Hematopoietic multipotent progenitor cell treated with erythropoietin and hydrocortisone succinate and interleukin-3 and kit ligand, for 15 days (in vitro differentiated cells): Measurements from ENCODE around the gene DGKG.

Experiments
- DNase-seq: peaks from one replicate; pipeline ENCODE4 v3.0.0-alpha.2; 2015; ENCODE audit warnings: low spot score

The DGKG gene

DNA sequence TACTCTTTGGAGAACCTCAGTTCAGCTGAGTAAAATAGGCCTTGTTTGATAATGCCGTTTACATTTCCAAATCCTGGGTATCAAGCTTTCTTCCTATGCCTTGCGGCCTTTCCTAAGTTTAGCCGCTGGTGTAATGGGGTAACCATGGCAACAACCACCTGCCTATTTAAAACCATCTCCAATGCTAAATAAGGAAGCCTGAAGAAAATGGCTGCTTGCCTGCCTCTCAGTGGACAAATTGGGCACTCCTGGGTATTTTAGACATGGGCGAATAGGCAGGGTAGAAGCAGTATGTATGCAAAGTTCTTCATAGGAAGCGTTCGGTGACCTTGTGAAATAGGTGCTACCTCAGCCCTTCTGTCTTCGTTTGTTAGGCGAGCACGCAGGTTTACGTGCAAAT, 122.7 kb downstream of the DGKG start:
- no peak for DNase-seq

DNA sequence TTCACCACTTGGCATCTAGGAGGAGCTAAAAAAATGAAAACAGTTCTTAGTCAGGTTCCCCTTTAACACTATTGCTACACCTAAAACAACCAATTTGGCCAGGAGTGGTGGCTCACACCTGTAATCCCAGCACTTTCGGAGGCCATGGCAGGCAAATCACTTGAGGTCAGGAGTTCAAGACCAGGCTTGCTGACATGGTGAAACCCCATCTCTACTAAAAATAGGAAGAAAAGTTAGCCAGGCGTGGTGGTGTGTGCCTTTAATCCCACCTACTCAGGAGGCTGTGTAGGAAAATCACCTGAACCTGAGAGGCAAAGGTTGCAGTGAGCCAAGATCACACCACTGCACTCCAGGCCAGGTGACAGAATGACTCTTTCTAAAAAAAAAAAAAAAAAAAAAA, 124.1 kb downstream of the DGKG start:
- no peak for DNase-seq

DNA sequence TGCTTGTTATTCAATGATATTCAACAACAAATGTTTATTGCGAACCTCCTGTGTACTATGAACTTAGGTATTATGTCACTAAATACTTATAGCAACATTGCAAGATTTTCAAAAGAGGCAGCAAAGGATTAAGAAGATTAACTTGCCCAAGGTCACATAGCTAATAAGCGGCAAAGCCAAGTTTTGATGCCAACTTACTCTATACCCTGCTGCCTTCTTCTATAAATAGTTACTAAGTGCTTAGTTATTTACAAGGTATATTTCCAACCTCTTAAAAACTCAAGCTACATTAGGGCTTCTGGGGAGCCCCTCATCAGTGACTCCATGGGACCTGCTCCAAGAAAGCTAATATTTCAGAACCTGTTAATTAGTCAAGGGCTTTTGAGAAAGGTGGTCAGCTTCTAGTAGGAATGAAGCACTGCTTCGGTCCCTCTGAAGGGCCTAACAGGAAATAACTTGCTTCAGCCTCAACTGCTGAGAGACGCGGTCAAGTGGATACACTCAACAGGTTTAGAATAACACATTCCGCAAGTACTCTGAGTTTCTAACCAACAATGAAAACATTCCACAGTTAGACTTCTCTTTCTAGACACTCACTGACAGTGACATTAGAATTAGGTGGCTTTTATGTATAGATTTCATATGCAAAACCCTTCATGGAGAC, 125.5 kb downstream of the DGKG start:
- DNase-seq, result no peak

GRCh38 chr3:186235554-186235953, 126.5 kb downstream of the DGKG start:
- DNase-seq, result no peak

- DNase-seq, result no peak
These were observed 127.9 kb downstream of the DGKG start for GRCh38 chr3:186234152-186234551.

DNA sequence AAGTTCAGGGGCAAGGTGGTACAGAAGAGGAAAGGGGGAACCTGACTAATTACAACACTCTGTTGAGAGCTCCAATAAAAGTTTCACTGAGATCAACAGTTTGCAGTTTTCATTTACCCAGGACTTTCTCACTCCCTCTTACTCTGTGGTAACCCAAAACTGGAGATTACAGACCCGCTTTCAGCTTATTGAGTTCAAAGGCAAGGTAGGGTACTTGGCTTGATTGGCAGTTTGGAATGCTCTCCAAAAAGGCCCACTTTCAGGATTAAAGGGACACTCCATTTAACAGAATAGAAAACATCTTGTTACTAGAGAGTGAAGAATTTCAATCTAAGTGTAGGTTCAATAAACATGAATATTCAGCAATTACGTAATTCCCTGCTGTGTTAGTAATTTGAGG, 135.6 kb downstream of the DGKG start:
- no peak for DNase-seq

- DNase-seq, result no peak
These were observed 136.4 kb downstream of the DGKG start for GRCh38 chr3:186225603-186226002.

DNA sequence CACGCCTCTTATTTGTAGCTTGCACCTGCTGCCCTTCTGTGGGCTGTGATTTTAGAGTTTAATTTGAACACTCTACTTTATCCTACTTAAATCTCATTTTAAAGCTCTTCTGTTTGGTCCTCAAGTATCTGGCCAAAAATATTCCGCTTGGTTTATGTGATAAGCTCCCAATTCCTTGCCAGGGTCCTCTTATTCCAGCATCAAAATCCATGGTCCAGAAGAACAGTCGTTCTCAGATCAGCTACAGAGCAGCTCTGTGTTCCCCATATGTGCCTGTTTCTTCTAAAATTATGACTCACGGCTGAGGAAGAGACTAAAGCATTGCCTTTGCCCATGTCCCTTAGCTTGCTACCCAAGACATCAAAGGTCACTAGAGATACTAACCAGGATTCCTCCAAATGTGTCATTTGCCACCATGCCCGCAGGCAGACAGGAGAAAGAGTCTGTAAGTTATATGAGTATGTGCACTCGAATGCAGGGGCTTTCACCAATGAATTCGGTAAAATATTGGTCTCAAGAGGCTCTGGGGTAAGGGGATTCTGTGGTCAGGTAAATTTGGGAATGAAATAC, 137.9 kb downstream of the DGKG start:
- DNase-seq, result no peak

- no peak for DNase-seq
These were observed 138.6 kb downstream of the DGKG start for GRCh38 chr3:186223476-186223875.

GRCh38 chr3:186221760-186222378, 140.2 kb downstream of the DGKG start:
- DNase-seq, result no peak

DNA sequence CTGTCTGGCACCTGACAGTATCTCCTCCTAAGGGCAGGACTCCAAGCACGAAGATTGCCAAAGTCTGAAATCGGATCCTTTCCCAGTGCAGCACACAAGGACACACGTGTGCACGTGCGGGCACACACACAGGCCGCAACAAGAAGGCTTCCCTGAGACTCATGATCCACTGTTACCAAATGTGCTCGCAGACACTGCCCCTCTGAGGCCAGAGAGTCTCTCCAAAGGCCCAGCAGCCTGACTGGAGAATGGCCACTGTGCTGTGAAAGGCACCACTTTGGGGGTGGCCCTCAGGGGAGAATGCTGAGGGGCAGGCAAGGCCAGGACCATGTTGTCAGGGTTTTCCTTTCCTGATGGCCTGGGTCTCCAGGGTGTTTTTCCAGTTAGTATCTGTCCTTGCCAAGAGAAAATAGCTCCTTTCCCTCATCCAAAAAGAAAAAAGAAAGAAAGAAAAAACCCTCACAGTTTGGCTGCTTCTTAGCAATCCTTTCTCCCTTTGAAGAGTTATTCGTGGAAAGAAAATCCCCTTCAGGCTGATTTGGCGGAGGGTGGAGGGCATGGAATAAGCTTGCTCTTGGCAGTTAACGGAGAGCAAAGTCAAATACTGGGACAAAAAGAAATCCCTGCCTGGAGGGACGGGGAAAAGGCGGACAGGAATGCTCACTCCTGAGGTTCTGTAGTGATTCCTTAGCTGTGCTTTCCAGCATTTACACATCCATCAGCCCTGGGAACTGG, 141.0 kb downstream of the DGKG start:
- DNase-seq, result no peak

- DNase-seq, result no peak
These were observed 141.7 kb downstream of the DGKG start for GRCh38 chr3:186220365-186220764.

GRCh38 chr3:186219211-186219638, 142.8 kb downstream of the DGKG start:
- DNase-seq, result no peak

GRCh38 chr3:186218421-186218820, 143.6 kb downstream of the DGKG start:
- DNase-seq, result no peak

GRCh38 chr3:186217820-186218164, 144.2 kb downstream of the DGKG start:
- DNase-seq, result no peak

DNA sequence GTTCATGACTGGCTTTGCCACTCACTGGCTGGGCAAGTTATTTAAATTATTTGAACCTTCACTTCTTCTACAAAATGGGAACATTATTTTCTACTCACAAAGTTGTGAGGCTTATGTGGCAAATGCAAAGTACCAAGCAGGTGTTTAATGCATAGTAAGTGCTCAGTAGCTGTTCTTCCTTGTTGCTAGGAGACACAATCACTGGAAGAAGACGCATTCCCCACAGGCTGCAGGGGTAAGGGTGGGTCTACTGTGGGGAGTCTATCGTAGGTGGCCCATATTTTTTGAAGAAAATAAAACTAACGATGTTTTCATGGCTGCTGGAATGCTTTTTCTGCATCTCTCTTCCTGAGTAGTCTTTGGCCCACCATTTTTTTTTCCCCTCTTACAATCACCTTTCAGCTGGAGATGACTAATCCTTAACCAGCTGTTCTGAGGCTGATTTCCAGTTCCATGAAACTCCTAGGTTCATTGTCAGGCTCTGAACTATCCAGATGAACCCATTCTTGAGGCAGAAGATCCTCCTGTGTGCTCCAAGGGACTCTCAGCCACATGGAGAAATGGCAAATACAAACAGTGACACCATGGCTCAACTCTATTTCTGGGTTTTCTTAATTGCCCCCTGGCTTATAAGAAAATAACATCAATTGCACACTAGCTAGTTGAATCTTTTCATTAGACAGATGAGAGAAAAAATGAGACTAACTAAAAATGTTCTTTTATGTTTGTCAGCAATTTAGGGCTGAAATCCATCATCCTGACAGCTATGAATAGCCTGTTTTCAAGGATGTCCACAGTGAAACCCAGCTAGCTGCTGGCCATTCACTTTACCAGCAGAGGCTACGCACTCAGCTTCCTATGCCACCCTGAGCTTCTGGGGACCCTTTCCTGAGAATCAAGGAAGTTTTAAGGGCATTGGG, 144.9 kb downstream of the DGKG start:
- no peak for DNase-seq

DNA sequence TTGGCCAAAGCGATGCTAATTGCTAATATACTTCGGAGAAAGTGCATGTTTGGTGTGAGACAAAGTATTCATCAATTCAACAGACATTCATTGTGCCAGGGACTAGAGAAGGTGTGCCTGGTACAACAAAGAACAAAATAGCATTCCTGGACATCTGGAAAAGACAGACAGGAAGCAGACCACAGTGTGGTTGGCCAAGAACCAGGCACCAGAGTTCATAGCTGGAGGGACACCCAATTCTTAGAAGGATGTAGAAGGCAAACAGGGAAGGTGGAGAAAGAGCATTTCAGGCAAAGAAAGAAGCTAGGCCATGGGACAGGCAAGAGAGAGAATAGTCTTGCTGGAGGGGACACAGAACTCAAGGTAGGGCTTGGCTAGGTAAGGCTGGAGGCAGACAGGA, 147.4 kb downstream of the DGKG start:
- no peak for DNase-seq

- no peak for DNase-seq
These were observed 148.1 kb downstream of the DGKG start for GRCh38 chr3:186213946-186214345.

GRCh38 chr3:186212611-186213010, 149.4 kb downstream of the DGKG start:
- no peak for DNase-seq

DNA sequence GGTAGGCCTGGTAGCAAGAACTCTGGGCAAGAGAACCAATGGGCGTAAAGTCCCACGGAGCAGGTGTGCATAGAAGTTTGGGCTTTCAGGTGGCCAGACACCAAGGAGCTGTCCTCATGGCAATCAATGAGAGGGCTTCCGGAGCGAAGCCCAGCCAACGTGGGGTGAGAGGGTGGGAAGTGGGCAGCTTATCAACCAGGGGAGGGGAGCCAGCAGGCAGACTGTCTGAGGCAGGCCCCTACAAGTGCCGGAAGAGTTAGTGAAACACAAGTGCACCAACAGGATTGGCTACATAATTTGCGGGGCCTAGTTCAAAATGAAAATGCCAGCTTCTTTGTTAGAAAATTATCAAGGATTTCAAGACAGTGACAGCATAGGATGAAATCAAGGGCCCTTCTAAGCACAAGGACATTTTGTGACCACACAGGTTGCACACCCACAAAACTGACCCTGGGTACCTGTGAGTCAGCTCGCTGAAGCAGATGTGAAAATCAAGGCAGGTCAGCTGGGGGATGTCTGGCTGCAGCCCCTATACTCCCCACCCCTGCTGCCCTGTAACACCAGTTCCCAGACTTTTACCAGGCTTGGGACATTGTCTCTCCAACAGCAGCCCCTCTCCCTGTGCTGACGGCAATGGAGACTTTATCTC, 151.1 kb downstream of the DGKG start:
- no peak for DNase-seq
